Ishikawa (cell line): ENCODE results near the gene ACTR1A.

Source experiments
- CEBPB ChIP-seq: IDR thresholded peaks from 2 replicates; pipeline ENCODE4 v1.6.1; 2012
- CREB1 ChIP-seq: IDR thresholded peaks from 2 replicates; pipeline ENCODE4 v1.6.1; 2012; ENCODE audit warnings: low read depth
- EGR1 ChIP-seq: IDR thresholded peaks from 2 replicates; pipeline ENCODE4 v1.6.1; 2012
- EP300 ChIP-seq: IDR thresholded peaks from 2 replicates; pipeline ENCODE4 v1.6.1; 2012; ENCODE audit warnings: borderline replicate concordance
- FOXM1 ChIP-seq: IDR thresholded peaks from 2 replicates; pipeline ENCODE4 v1.6.1; 2012; ENCODE audit warnings: low read depth, borderline replicate concordance
- NFIC ChIP-seq: IDR thresholded peaks from 2 replicates; pipeline ENCODE4 v1.6.1; 2012
- RAD21 ChIP-seq: IDR thresholded peaks from 2 replicates; pipeline ENCODE4 v1.6.1; 2012; ENCODE audit warnings: low read depth
- TAF1 ChIP-seq: IDR thresholded peaks from 2 replicates; pipeline ENCODE4 v1.6.1; 2012; ENCODE audit warnings: low read depth, mild to moderate bottlenecking
- TCF12 ChIP-seq: IDR thresholded peaks from 2 replicates; pipeline ENCODE4 v1.6.1; 2012; ENCODE audit warnings: low read depth
- TEAD4 ChIP-seq: IDR thresholded peaks from 2 replicates; pipeline ENCODE4 v1.6.1; 2012
- YY1 ChIP-seq: IDR thresholded peaks from 2 replicates; pipeline ENCODE4 v1.6.1; 2012; ENCODE audit warnings: low read depth
- ZBTB7A ChIP-seq: IDR thresholded peaks from 2 replicates; pipeline ENCODE4 v1.6.1; 2012; ENCODE audit warnings: low read depth
- TF ChIP-seq, protein P1 (sequence below): IDR thresholded peaks from 2 replicates; pipeline ENCODE4 v1.6.1; 2012; ENCODE audit warnings: low read depth, mild to moderate bottlenecking
- TF ChIP-seq, protein P2 (sequence below): IDR thresholded peaks from 2 replicates; pipeline ENCODE4 v1.6.1; 2012
- TF ChIP-seq, protein P3 (sequence below): IDR thresholded peaks from 2 replicates; pipeline ENCODE4 v1.6.1; 2012

Gene ACTR1A

DNA sequence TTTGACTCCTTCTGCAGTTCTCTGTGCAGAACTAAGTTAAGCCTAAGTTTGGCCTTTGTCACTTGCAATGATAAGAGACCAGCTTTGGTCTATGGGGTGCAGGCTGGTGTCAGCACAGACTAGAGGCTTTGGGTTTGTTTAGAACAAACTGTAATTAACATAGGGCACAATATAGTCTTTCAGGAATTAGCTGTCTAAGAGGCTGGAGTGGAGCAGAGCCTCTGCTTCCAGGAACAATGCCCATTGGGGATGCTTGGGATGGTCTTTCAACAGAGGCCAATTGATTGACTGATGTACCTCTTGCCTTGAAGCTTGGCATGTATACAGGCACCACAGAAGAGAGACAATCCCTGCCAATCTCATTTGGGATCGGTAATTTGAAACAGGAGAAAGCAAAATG is 6.0 kb upstream of the ACTR1A start:
- TF ChIP-seq NFIC = no peak
- no peak for TF ChIP-seq FOXM1
- no peak for TF ChIP-seq TEAD4
- no peak for TF ChIP-seq EP300
- TF ChIP-seq TCF12 = no peak
- no peak for TF ChIP-seq CEBPB
- TF ChIP-seq CREB1 = no peak

DNA sequence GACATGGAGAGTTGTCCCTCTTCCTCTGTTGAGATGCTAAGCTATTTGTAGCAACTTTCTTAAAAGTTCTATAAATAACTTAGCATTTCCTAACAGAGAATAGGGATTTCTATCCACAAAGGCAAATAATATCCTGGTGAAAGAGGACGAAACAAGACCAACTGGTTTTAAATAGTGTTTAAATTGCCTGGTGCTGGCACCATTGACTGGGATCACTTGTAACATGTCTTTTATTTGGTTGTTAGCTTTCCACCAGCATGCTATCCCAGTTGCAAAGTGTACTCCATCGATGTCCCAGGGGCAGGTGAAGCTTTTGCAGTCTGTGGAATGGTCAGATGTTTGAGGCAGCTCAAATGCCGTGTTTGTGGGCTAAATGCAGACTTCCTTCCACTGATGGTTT is 5.0 kb upstream of the ACTR1A start:
- TF ChIP-seq EGR1 (no peak), CREB1 (no peak), CEBPB (no peak), TAF1 (no peak), NFIC (no peak), EP300 (no peak), RAD21 (no peak), TCF12 (no peak), ZBTB7A (no peak), FOXM1 (no peak), TEAD4 (no peak), YY1 (no peak)
- TF ChIP-seq, protein P1, sequence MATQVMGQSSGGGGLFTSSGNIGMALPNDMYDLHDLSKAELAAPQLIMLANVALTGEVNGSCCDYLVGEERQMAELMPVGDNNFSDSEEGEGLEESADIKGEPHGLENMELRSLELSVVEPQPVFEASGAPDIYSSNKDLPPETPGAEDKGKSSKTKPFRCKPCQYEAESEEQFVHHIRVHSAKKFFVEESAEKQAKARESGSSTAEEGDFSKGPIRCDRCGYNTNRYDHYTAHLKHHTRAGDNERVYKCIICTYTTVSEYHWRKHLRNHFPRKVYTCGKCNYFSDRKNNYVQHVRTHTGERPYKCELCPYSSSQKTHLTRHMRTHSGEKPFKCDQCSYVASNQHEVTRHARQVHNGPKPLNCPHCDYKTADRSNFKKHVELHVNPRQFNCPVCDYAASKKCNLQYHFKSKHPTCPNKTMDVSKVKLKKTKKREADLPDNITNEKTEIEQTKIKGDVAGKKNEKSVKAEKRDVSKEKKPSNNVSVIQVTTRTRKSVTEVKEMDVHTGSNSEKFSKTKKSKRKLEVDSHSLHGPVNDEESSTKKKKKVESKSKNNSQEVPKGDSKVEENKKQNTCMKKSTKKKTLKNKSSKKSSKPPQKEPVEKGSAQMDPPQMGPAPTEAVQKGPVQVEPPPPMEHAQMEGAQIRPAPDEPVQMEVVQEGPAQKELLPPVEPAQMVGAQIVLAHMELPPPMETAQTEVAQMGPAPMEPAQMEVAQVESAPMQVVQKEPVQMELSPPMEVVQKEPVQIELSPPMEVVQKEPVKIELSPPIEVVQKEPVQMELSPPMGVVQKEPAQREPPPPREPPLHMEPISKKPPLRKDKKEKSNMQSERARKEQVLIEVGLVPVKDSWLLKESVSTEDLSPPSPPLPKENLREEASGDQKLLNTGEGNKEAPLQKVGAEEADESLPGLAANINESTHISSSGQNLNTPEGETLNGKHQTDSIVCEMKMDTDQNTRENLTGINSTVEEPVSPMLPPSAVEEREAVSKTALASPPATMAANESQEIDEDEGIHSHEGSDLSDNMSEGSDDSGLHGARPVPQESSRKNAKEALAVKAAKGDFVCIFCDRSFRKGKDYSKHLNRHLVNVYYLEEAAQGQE = no peak
- TF ChIP-seq, protein P2, sequence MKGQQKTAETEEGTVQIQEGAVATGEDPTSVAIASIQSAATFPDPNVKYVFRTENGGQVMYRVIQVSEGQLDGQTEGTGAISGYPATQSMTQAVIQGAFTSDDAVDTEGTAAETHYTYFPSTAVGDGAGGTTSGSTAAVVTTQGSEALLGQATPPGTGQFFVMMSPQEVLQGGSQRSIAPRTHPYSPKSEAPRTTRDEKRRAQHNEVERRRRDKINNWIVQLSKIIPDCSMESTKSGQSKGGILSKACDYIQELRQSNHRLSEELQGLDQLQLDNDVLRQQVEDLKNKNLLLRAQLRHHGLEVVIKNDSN = no peak
- TF ChIP-seq, protein P3, sequence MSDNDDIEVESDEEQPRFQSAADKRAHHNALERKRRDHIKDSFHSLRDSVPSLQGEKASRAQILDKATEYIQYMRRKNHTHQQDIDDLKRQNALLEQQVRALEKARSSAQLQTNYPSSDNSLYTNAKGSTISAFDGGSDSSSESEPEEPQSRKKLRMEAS = no peak

DNA sequence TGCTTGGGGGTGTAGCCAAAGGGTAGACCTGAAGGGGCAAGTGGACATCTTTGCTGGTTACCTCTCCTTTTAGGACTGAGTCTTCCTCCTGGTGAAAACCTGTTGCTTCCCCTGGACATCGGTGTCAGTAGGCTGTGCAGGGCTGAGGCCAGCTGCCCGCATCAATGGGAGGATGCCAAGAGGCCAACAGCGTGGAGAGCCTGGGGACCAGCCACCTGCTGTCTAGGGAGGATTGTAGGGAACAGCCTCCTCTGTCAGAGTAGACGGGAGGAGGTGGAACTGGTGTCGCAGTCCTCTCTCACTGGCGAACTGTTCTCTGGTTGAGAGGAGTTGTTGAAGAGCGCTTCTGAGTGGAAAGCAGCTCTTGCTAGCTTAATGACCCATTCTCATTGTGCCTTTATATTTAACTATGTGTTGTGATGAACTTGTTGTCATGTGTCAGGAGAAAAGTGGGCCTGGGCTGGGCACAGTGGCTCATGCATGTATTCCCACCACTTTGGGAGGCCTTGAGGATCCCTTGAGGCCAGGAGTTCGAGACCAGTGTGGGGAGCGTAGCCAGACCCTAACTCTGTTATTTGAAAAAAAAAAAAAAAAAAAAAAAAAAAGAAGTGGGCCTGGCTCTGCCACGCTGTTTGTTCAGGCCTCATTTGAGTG is 3.1 kb upstream of the ACTR1A start:
- no peak for TF ChIP-seq ZBTB7A
- TF ChIP-seq, protein P2 = no peak
- TF ChIP-seq YY1 = no peak
- TF ChIP-seq, protein P3 = no peak
- no peak for TF ChIP-seq TAF1
- no peak for TF ChIP-seq RAD21
- TF ChIP-seq FOXM1 = no peak
- no peak for TF ChIP-seq TCF12
- no peak for TF ChIP-seq CEBPB
- TF ChIP-seq, protein P1 = no peak
- no peak for TF ChIP-seq TEAD4
- no peak for TF ChIP-seq NFIC
- no peak for TF ChIP-seq EP300
- no peak for TF ChIP-seq CREB1
- no peak for TF ChIP-seq EGR1

DNA sequence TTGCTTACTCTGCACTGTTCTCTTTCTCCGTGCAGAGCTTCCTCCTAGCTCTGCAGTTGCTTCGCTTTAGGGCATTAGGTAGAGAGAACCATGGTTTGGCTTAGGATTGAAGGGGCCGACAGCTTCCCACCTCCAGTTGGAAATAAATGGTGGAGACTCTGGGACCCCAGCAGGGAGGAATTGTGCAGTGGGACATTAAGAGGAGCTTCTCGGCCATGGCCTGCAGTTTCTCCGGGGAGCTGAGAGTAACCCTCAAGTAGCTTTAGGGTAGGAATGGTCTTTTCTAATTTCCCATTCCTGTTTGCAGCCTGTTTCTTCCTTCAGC is 2.4 kb upstream of the ACTR1A start:
- no peak for TF ChIP-seq CEBPB
- no peak for TF ChIP-seq EGR1
- TF ChIP-seq ZBTB7A = no peak
- TF ChIP-seq TCF12 = no peak
- TF ChIP-seq, protein P2 = no peak
- no peak for TF ChIP-seq NFIC
- TF ChIP-seq YY1 = no peak
- no peak; the same call in 1 of the 2 replicates for TF ChIP-seq TAF1
- TF ChIP-seq CREB1 = no peak
- TF ChIP-seq FOXM1 = no peak
- no peak for TF ChIP-seq RAD21
- TF ChIP-seq, protein P3 = no peak
